Peyer's patch (tissue), 4 donors: ENCODE data around the gene PDE10A. TPM values are rescaled to one million over a fixed set of nuclear protein-coding genes. Genes with fewer than 3 reads are reported as not detected.

ENCODE experiments used
- DNase-seq, 3 donors: peaks; one replicate each; pipeline ENCODE4 v3.0.0-alpha.2; 2017 to 2019
- H3K27ac ChIP-seq, 4 donors: fragments of 200-600 bp; sonication (generic); one replicate each; pipeline ENCODE4 v1.5.1; 2016 to 2019
- H3K27me3 ChIP-seq, 2 donors: fragments of 200-600 bp; sonication (generic); one replicate each; pipeline ENCODE4 v1.5.1; 2019
- H3K36me3 ChIP-seq, 3 donors: fragments of 200-600 bp; sonication (generic); one replicate each; pipeline ENCODE4 v1.5.1; 2016 to 2019
- H3K4me1 ChIP-seq, 4 donors: fragments of 200-600 bp; sonication (generic); one replicate each; pipeline ENCODE4 v1.5.1; 2016 to 2019
- H3K4me3 ChIP-seq, 4 donors: fragments of 200-600 bp; sonication (generic); 1 replicate in 3 of 4; 2 replicates in 1 of 4; pipeline ENCODE4 v1.5.1; 2016 to 2019; ENCODE audit warnings: mild to moderate bottlenecking in 1 of 4
- H3K9me3 ChIP-seq, 4 donors: fragments of 200-600 bp; sonication (generic); one replicate each; pipeline ENCODE4 v1.5.1; 2016 to 2019; ENCODE audit warnings: mild to moderate bottlenecking in 1 of 4
- POLR2A ChIP-seq, 2 donors: fragments of 450-650 bp; IDR thresholded peaks; one replicate each; pipeline ENCODE4 v1.5.1; 2017; ENCODE audit warnings: antibody characterized with exemption in 2 of 2, mild to moderate bottlenecking in 2 of 2, moderate library complexity in 2 of 2
- total RNA-seq, 4 donors: library from RNA; depleted of rRNA; stranded (reverse); fragments of >200 nt; gene quantifications; one replicate each; pipeline ENCODE4 v1.1.0, GENCODE V29; 2016
- TF ChIP-seq, protein P1 (sequence below), 6 experiments: fragments of 450-650 bp in 4 of 6; fragments of 200-600 bp in 2 of 6; sonication (generic) in 1 of 6; IDR thresholded peaks; one replicate each; pipeline ENCODE4 v1.5.1; 2017 to 2019; ENCODE audit warnings: antibody characterized with exemption in 6 of 6, mild to moderate bottlenecking in 3 of 6, moderate library complexity in 1 of 6

Gene PDE10A
- total RNA-seq, 4 donors from 2014 or later, result 0.35 to 8.8 (median 6.0) TPM

DNA sequence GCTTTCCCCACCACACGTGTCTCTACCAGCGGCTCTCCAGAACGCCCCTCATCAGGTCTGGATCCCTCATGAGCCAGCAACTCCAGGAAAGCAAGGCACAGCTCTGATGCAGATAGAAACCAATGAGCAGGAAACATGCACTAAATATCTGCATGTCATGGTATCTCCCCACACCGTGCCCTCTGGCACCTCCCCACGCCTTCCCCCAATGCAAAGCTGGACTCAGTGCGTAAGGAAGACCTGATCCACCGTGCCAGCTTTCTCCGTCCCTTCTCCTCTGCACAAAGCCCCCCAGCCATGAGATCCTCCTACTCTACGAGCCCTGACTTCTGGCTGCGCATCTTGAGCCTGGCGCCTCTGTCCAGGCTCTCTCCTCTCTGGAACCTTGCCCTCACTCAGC, 9.4 kb downstream of the PDE10A start:
- H3K27me3 ChIP-seq, result no peaks in the 10 kb centered on the region
- H3K27ac ChIP-seq, result no peak overlapping the region

DNA sequence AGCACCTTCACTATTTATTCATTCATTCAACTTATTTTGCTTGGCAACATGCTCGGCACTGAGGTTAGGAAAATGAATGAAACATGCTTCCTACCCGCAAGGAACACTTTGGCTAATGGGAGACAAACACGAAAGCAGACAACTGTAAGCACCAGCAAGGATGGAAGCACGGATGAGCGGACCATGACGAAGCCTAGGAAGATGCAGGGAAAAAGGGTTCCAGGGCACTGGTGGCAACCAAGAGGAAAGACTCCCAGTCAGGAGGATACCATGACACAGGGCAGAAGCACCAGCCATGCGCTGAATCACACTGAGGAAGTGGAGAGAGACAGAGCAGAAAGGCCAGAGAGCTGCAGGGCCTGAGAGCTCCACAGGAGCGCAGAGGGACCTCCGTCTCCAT, 9.8 kb downstream of the PDE10A start:
- H3K27me3 ChIP-seq, result no peaks in the 10 kb centered on the region
- H3K4me3 ChIP-seq, result no peak overlapping the region
- H3K4me1 ChIP-seq, result no peaks in the 10 kb centered on the region
- no peak overlapping the region for H3K27ac ChIP-seq
- H3K9me3 ChIP-seq, result no peaks in the 10 kb centered on the region
- no peaks in the 10 kb centered on the region for H3K36me3 ChIP-seq
- DNase-seq, result no peak
- TF ChIP-seq, protein P1, sequence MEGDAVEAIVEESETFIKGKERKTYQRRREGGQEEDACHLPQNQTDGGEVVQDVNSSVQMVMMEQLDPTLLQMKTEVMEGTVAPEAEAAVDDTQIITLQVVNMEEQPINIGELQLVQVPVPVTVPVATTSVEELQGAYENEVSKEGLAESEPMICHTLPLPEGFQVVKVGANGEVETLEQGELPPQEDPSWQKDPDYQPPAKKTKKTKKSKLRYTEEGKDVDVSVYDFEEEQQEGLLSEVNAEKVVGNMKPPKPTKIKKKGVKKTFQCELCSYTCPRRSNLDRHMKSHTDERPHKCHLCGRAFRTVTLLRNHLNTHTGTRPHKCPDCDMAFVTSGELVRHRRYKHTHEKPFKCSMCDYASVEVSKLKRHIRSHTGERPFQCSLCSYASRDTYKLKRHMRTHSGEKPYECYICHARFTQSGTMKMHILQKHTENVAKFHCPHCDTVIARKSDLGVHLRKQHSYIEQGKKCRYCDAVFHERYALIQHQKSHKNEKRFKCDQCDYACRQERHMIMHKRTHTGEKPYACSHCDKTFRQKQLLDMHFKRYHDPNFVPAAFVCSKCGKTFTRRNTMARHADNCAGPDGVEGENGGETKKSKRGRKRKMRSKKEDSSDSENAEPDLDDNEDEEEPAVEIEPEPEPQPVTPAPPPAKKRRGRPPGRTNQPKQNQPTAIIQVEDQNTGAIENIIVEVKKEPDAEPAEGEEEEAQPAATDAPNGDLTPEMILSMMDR (IDR thresholded peaks at IDR 0.05), result no peak
- no peak for TF ChIP-seq POLR2A (IDR thresholded peaks at IDR 0.05)

More for the DNA sequence above, 9.4 kb downstream of the PDE10A start:
- Histone ChIP-seq H3K4me1 (no peaks in the 10 kb centered on the region), H3K9me3 (no peaks in the 10 kb centered on the region), H3K36me3 (no peaks in the 10 kb centered on the region), H3K4me3 (no peak overlapping the region)
- no peak for TF ChIP-seq POLR2A (IDR thresholded peaks at IDR 0.05)
- TF ChIP-seq, protein P1 (IDR thresholded peaks at IDR 0.05), result no peak
- DNase-seq, result no peak

DNA sequence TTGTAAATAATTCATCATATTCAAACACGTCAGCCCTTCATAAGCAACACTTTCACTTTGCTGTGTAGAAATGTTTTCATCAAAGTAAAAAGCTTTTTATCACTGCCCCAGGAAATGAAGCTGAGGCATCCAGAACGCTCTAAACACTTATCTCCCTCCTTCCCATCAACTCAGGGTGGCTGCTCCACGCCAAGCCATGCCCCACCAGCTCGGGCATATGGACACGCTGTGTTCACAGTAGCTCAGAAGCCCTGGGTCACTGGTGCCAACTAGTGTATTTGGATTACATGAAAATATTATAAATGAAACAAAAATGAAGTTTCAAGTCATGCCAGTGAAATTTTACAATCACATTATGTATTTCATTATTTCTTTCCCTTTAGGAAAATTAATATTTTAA, 10.3 kb downstream of the PDE10A start:
- no peak for DNase-seq
- Histone ChIP-seq H3K27me3 (no peaks in the 10 kb centered on the region), H3K36me3 (no peaks in the 10 kb centered on the region), H3K4me3 (no peak overlapping the region), H3K27ac (no peak overlapping the region), H3K9me3 (no peaks in the 10 kb centered on the region), H3K4me1 (no peaks in the 10 kb centered on the region)
- TF ChIP-seq, protein P1 (IDR thresholded peaks at IDR 0.05), result no peak
- no peak for TF ChIP-seq POLR2A (IDR thresholded peaks at IDR 0.05)

DNA sequence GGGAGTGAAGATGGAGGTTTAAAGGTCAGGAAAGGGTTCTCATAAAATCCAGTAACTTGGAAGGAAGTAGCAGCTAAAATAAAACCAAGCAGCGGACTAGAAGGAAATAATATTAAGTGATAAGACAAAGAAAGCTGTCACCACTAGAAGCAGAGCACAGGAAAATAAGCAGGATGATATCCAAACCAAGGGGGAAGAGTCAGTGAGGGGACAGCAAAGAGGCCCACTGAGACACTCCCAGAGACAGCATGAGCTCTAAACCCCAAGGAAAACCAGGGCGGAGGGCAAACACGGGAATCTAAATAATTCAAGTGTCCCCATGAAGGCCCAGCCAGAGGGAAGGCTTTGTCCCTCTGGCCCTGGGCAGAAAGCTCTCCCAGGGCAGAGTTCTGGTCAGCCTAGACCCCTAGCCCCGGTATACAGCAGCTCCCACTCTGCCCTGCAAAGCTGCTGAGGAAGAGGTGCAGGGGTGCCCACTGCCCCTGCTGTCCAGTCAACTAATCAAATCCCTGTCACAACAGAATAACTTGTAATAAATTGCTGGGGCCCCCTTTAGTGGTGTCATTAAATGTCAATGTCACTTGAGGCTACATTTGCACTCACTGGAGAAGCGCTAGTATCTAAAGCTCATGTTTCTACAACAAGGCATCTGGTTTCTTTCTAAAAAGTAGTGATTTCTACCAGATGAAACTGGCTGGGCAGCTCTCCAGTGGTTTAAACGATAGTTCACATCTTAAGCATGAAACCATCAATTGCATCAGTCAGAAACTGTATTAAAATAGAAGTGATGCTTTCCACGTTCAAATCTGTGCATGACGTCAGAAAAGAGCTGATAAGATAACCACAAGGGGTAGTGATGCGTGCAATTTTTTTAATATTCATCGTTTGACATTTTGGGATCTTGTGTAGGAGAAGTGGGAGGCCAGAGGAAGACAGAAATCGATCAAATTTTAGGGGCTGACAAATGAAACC, 13.6 kb downstream of the PDE10A start:
- no peaks in the 10 kb centered on the region for H3K27me3 ChIP-seq
- H3K4me3 ChIP-seq, result no peak overlapping the region
- H3K36me3 ChIP-seq, result no peaks in the 10 kb centered on the region
- no peak for DNase-seq
- no peak overlapping the region for H3K27ac ChIP-seq
- TF ChIP-seq, protein P1 (IDR thresholded peaks at IDR 0.05), result no peak
- TF ChIP-seq POLR2A (IDR thresholded peaks at IDR 0.05), result no peak
- no peaks in the 10 kb centered on the region for H3K4me1 ChIP-seq
- H3K9me3 ChIP-seq, result no peaks in the 10 kb centered on the region

DNA sequence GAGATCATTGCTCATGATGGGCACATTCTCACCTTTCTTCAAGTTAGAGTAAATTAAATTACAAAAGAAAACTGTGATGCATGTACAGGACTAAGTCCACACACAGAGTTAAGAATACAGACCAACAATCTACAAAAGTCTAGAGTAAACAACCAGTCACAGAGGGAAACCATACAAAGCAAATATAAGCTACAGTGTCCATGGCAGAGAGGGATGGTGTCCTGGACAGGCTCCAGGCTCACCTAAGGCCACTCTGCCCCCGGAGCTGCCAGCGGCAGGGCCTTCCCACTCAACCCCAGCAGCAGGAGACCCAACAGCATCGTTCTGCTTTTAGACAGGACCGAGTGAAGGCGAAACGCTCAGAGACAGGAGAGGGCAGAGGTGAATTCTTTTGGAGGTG, 16.0 kb downstream of the PDE10A start:
- no peak overlapping the region for H3K4me3 ChIP-seq

More for the DNA sequence above, 16.0 kb downstream of the PDE10A start:
- Histone ChIP-seq H3K27ac (no peak overlapping the region), H3K9me3 (no peaks in the 10 kb centered on the region), H3K4me1 (no peaks in the 10 kb centered on the region), H3K36me3 (no peaks in the 10 kb centered on the region), H3K27me3 (no peaks in the 10 kb centered on the region)
- no peak for DNase-seq
- no peak for TF ChIP-seq POLR2A (IDR thresholded peaks at IDR 0.05)
- TF ChIP-seq, protein P1 (IDR thresholded peaks at IDR 0.05), result no peak
